Mesendoderm (in vitro differentiated cells): ENCODE data around the gene CASP10.

ENCODE experiments used
- DNase-seq: peaks from one replicate; pipeline ENCODE4 v3.0.0; 2013
- H2AK5ac ChIP-seq: 2 replicates; pipeline ENCODE4 v1.6.1; 2013; ENCODE audit warnings: low read length, inconsistent platforms
- H2BK120ac ChIP-seq: 2 replicates; pipeline ENCODE4 v1.6.1; 2013; ENCODE audit warnings: low read depth, mild to moderate bottlenecking, low read length, moderate library complexity, mixed read lengths
- H2BK15ac ChIP-seq: replicated peaks from 2 replicates; pipeline ENCODE4 v1.6.1; 2013; ENCODE audit warnings: low read depth, mild to moderate bottlenecking, moderate library complexity
- H2BK5ac ChIP-seq: 2 replicates; pipeline ENCODE4 v1.6.1; 2013; ENCODE audit warnings: low read length, inconsistent platforms
- H3K18ac ChIP-seq: 2 replicates; pipeline ENCODE4 v1.6.1; 2013; ENCODE audit warnings: mild to moderate bottlenecking, low read length, mixed read lengths
- H3K23ac ChIP-seq: one replicate; pipeline ENCODE4 v1.6.1; 2013; ENCODE audit warnings: low read length
- H3K27ac ChIP-seq: 2 replicates; pipeline ENCODE4 v1.5.1; 2013; ENCODE audit warnings: low read depth, mild to moderate bottlenecking, inconsistent platforms, low read length, moderate library complexity
- H3K27me3 ChIP-seq: 2 replicates; pipeline ENCODE4 v1.6.1; 2013; ENCODE audit warnings: low read length, control low read depth, mild to moderate bottlenecking, inconsistent platforms; ENCODE audit not compliant: insufficient read depth, poor library complexity
- H3K36me3 ChIP-seq: 2 replicates; pipeline ENCODE4 v1.6.1; 2013; ENCODE audit warnings: low read length, inconsistent platforms; ENCODE audit not compliant: control insufficient read depth, insufficient read depth
- H3K4ac ChIP-seq: one replicate; pipeline ENCODE4 v1.6.1; 2013; ENCODE audit warnings: low read depth, mild to moderate bottlenecking, low read length, moderate library complexity
- H3K4me1 ChIP-seq: 2 replicates; pipeline ENCODE4 v1.6.1; 2013; ENCODE audit warnings: low read depth, low read length, inconsistent platforms; ENCODE audit not compliant: control insufficient read depth
- H3K4me2 ChIP-seq: 2 replicates; pipeline ENCODE4 v1.6.1; 2013; ENCODE audit warnings: low read length
- H3K4me3 ChIP-seq: 2 replicates; pipeline ENCODE4 v1.5.1; 2013; ENCODE audit warnings: mild to moderate bottlenecking, low read length
- H3K56ac ChIP-seq: one replicate; pipeline ENCODE4 v1.6.1; 2013; ENCODE audit warnings: low read length
- H3K79me1 ChIP-seq: 2 replicates; pipeline ENCODE4 v1.6.1; 2013; ENCODE audit warnings: low read length, inconsistent platforms
- H3K79me2 ChIP-seq: 2 replicates; pipeline ENCODE4 v1.6.1; 2013; ENCODE audit warnings: mild to moderate bottlenecking, low read length; ENCODE audit not compliant: control insufficient read depth, insufficient read depth
- H3K9ac ChIP-seq: 2 replicates; pipeline ENCODE4 v1.6.1; 2013; ENCODE audit warnings: low read length, inconsistent platforms
- H4K5ac ChIP-seq: one replicate; pipeline ENCODE4 v1.6.1; 2013; ENCODE audit warnings: low read length
- H4K8ac ChIP-seq: one replicate; pipeline ENCODE4 v1.6.1; 2013; ENCODE audit warnings: low read depth, mild to moderate bottlenecking, control low read depth, low read length, moderate library complexity
- WGBS: extraction: QIAGEN DNeasy Blood & Tissue Kit; methylation state at CpG from one replicate; pipeline ENCODE4 v1.1.7; 2013; ENCODE audit warnings: low lambda C conversion rate, missing lambda C conversion rate; ENCODE audit not compliant: insufficient coverage; ENCODE audit errors: extremely low coverage; 5-methylcytosine and 5-hydroxymethylcytosine counted together

The CASP10 gene

GRCh38 chr2:201255408-201256033 is 72.6 kb downstream of the CASP10 start:
- no peak overlapping the region for H3K23ac ChIP-seq
- no peak overlapping the region for H3K27ac ChIP-seq
- no peak overlapping the region for H4K5ac ChIP-seq
- H3K79me1 ChIP-seq, result no peaks in the 10 kb centered on the region
- no peak overlapping the region for H2BK5ac ChIP-seq
- H4K8ac ChIP-seq, result no peak overlapping the region
- no peaks in the 10 kb centered on the region for H3K36me3 ChIP-seq
- no peaks in the 10 kb centered on the region for H3K79me2 ChIP-seq
- no peak overlapping the region for H3K18ac ChIP-seq
- peaks cover 13% of the 10 kb centered on the region for H3K4me1 ChIP-seq
- no peak overlapping the region for H2BK120ac ChIP-seq
- H3K56ac ChIP-seq, result no peak overlapping the region
- no CpG with 5 or more reads among the region's 3 CpGs for WGBS
- H2AK5ac ChIP-seq, result no peak overlapping the region
- no peak overlapping the region for H3K4me3 ChIP-seq
- no peak overlapping the region for H2BK15ac ChIP-seq
- no peaks in the 10 kb centered on the region for H3K27me3 ChIP-seq
- H3K4me2 ChIP-seq, result no peak overlapping the region
- DNase-seq, result no peak
- H3K4ac ChIP-seq, result no peak overlapping the region
- H3K9ac ChIP-seq, result no peak overlapping the region

DNA sequence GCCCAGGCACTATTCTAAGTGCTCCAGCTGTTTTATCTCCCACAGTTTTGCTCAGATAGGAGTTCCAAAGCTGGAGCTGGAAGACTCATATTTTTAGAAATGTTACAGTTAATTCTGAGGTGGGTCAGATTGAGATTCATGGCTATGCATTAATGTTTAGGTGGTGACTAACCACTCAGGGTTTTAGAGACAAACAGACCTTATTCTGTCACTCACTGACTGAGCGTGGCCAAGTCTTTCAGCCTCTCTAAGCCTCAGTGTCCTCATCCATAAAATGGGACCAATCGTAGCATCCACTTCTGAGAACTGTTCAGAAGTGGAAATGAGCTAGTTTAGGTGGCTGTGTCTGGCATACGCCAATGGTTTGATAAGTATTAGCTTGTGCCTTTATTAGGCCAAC is 73.1 kb downstream of the CASP10 start:
- Histone ChIP-seq H3K56ac (no peak overlapping the region), H3K9ac (no peak overlapping the region), H3K27me3 (no peaks in the 10 kb centered on the region), H3K27ac (no peak overlapping the region), H3K4me3 (no peak overlapping the region), H2BK15ac (no peak overlapping the region), H3K23ac (no peak overlapping the region), H3K4me1 (peaks cover 13% of the 10 kb centered on the region), H2BK120ac (no peak overlapping the region), H3K36me3 (no peaks in the 10 kb centered on the region), H3K79me2 (no peaks in the 10 kb centered on the region), H4K5ac (no peak overlapping the region), H3K18ac (no peak overlapping the region), H3K79me1 (no peaks in the 10 kb centered on the region), H2AK5ac (no peak overlapping the region), H4K8ac (no peak overlapping the region), H3K4ac (no peak overlapping the region), H3K4me2 (no peak overlapping the region), H2BK5ac (no peak overlapping the region)
- no CpG with 5 or more reads among the region's 3 CpGs for WGBS
- DNase-seq, result no peak

GRCh38 chr2:201257381-201257955 is 74.5 kb downstream of the CASP10 start:
- Histone ChIP-seq H3K56ac (peak overlapping the region; percentile 85), H3K27ac (peak overlapping the region; percentile 80), H3K18ac (no peak overlapping the region), H3K4me2 (no peak overlapping the region), H3K27me3 (no peaks in the 10 kb centered on the region), H3K79me1 (no peaks in the 10 kb centered on the region), H4K5ac (peak overlapping the region; percentile 50), H3K79me2 (no peaks in the 10 kb centered on the region), H4K8ac (no peak overlapping the region), H3K9ac (peak overlapping the region; percentile 48), H3K4ac (no peak overlapping the region), H2BK15ac (no peak overlapping the region), H2BK5ac (peak overlapping the region; percentile 77), H2AK5ac (peak overlapping the region; percentile 89), H3K36me3 (no peaks in the 10 kb centered on the region), H3K4me1 (peaks cover 13% of the 10 kb centered on the region), H3K4me3 (no peak overlapping the region), H3K23ac (no peak overlapping the region), H2BK120ac (no peak overlapping the region)
- DNase-seq, result peak; percentile 53
- WGBS, result no CpG with 5 or more reads among the region's 12 CpGs

DNA sequence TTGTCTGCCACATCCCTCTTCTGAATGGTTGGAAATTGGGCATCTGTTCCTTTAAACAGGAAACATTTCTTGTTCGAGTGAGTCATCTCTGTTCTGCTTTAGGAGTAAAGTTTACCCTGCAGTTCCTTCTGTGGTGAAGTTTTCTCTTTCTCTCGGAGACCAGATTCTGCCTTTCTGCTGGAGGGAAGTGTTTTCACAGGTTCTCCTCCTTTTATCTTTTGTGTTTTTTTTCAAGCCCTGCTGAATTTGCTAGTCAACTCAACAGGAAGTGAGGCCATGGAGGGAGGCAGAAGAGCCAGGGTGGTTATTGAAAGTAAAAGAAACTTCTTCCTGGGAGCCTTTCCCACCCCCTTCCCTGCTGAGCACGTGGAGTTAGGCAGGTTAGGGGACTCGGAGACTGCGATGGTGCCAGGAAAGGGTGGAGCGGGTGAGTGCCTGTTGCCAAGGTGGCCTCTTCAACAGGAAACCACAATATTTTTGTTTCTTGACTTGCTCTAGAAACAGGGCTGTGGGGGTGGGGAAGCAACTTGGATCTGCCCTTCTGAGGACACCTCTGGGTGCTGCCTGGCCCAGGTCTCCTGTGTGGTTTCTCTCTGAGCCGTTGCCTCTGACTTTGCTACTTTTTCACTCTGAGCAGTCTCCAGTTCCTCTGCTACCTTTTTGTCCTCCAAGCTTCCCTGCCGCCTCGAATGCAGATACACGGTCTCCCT is 75.2 kb downstream of the CASP10 start:
- Histone ChIP-seq H2BK15ac (peak overlapping the region; percentile 57), H3K36me3 (no peaks in the 10 kb centered on the region), H3K27me3 (no peaks in the 10 kb centered on the region), H3K4me2 (peak overlapping the region; percentile 11), H3K27ac (peak overlapping the region; percentile 80), H2AK5ac (no peak overlapping the region), H2BK5ac (peak overlapping the region; percentile 77), H3K23ac (no peak overlapping the region), H2BK120ac (peak overlapping the region; percentile 93), H3K18ac (peak overlapping the region; percentile 97), H3K4ac (peak overlapping the region; percentile 94), H3K79me2 (no peaks in the 10 kb centered on the region), H3K9ac (peak overlapping the region; percentile 48), H4K8ac (peak overlapping the region; percentile 67), H3K79me1 (no peaks in the 10 kb centered on the region), H4K5ac (peak overlapping the region; percentile 50), H3K4me3 (no peak overlapping the region), H3K4me1 (peaks cover 13% of the 10 kb centered on the region), H3K56ac (peak overlapping the region; percentile 87)
- WGBS, result no CpG with 5 or more reads among the region's 10 CpGs
- DNase-seq, result peak; percentile 78

- Histone ChIP-seq H2BK120ac (peak overlapping the region; percentile 93), H3K79me1 (no peaks in the 10 kb centered on the region), H3K36me3 (no peaks in the 10 kb centered on the region), H3K27me3 (no peaks in the 10 kb centered on the region), H3K4me1 (peaks cover 13% of the 10 kb centered on the region), H2BK5ac (no peak overlapping the region), H3K4me3 (no peak overlapping the region), H2BK15ac (no peak overlapping the region), H3K4me2 (peak overlapping the region; percentile 11), H3K23ac (no peak overlapping the region), H3K27ac (peak overlapping the region; percentile 80), H4K5ac (no peak overlapping the region), H4K8ac (peak overlapping the region; percentile 67), H3K9ac (peak overlapping the region; percentile 48), H3K56ac (peak overlapping the region; percentile 87), H3K18ac (peak overlapping the region; percentile 97), H3K79me2 (no peaks in the 10 kb centered on the region), H3K4ac (peak overlapping the region; percentile 94), H2AK5ac (peak overlapping the region; percentile 58)
- peak; percentile 76 for DNase-seq
- no CpG with 5 or more reads among the region's 15 CpGs for WGBS
Observed at GRCh38 chr2:201258666-201259615, 76.0 kb downstream of the CASP10 start.
